ENCODE measurements around the gene SCRG1.

SCRG1 gene

GRCh38 chr4:173346074-173346473, 52.8 kb downstream of the SCRG1 start:
- TF ChIP-seq CTCF (IDR thresholded peaks at IDR 0.05), result no peak
- Histone ChIP-seq H3K79me2 (no peaks in the 10 kb centered on the region), H3K9me3 (ENCODE audit: control insufficient read depth, low read length) (no peaks in the 10 kb centered on the region), H2AFZ (no peak overlapping the region), H3K4me1 (no peaks in the 10 kb centered on the region), H3K27ac (no peak overlapping the region), H3K27me3 (ENCODE audit: control insufficient read depth, insufficient read depth, low read length) (no peaks in the 10 kb centered on the region), H3K36me3 (ENCODE audit: control insufficient read depth, insufficient read depth, low read length) (no peaks in the 10 kb centered on the region), H3K9ac (no peak overlapping the region), H3K4me3 (ENCODE audit: low read depth, low read length) (no peak overlapping the region), H3K4me2 (ENCODE audit: low read length) (no peak overlapping the region)

- H3K9ac ChIP-seq, result no peak overlapping the region
- H3K9me3 ChIP-seq (ENCODE audit: control insufficient read depth, low read length), result no peaks in the 10 kb centered on the region
- no peak overlapping the region for H3K4me3 ChIP-seq (ENCODE audit: low read depth, low read length)
- no peak overlapping the region for H2AFZ ChIP-seq
- no peak for TF ChIP-seq CTCF (IDR thresholded peaks at IDR 0.05)
- H3K36me3 ChIP-seq (ENCODE audit: control insufficient read depth, insufficient read depth, low read length), result no peaks in the 10 kb centered on the region
- no peaks in the 10 kb centered on the region for H3K4me1 ChIP-seq
- H3K79me2 ChIP-seq, result no peaks in the 10 kb centered on the region
- no peak overlapping the region for H3K4me2 ChIP-seq (ENCODE audit: low read length)
- H3K27me3 ChIP-seq (ENCODE audit: control insufficient read depth, insufficient read depth, low read length), result no peaks in the 10 kb centered on the region
- no peak overlapping the region for H3K27ac ChIP-seq
These were observed 53.3 kb downstream of the SCRG1 start for GRCh38 chr4:173345648-173346047.

- no peaks in the 10 kb centered on the region for H3K4me1 ChIP-seq
- no peaks in the 10 kb centered on the region for H3K36me3 ChIP-seq (ENCODE audit: control insufficient read depth, insufficient read depth, low read length)
- no peak overlapping the region for H3K4me2 ChIP-seq (ENCODE audit: low read length)
- no peaks in the 10 kb centered on the region for H3K79me2 ChIP-seq
- no peaks in the 10 kb centered on the region for H3K27me3 ChIP-seq (ENCODE audit: control insufficient read depth, insufficient read depth, low read length)
- no peak for TF ChIP-seq CTCF (IDR thresholded peaks at IDR 0.05)
- H3K9ac ChIP-seq, result no peak overlapping the region
- H3K27ac ChIP-seq, result no peak overlapping the region
- no peak overlapping the region for H2AFZ ChIP-seq
- H3K4me3 ChIP-seq (ENCODE audit: low read depth, low read length), result no peak overlapping the region
- H3K9me3 ChIP-seq (ENCODE audit: control insufficient read depth, low read length), result no peaks in the 10 kb centered on the region
These were observed 55.0 kb downstream of the SCRG1 start for GRCh38 chr4:173343832-173344397.

- Histone ChIP-seq H3K36me3 (ENCODE audit: control insufficient read depth, insufficient read depth, low read length) (no peaks in the 10 kb centered on the region), H3K79me2 (no peaks in the 10 kb centered on the region), H3K4me2 (ENCODE audit: low read length) (no peak overlapping the region), H2AFZ (no peak overlapping the region), H3K27ac (no peak overlapping the region), H3K9ac (no peak overlapping the region), H3K4me1 (no peaks in the 10 kb centered on the region), H3K27me3 (ENCODE audit: control insufficient read depth, insufficient read depth, low read length) (no peaks in the 10 kb centered on the region), H3K9me3 (ENCODE audit: control insufficient read depth, low read length) (no peaks in the 10 kb centered on the region), H3K4me3 (ENCODE audit: low read depth, low read length) (no peak overlapping the region)
- no peak for TF ChIP-seq CTCF (IDR thresholded peaks at IDR 0.05)
These were observed 61.5 kb downstream of the SCRG1 start for GRCh38 chr4:173337463-173337862.
